ENCODE data around the gene METAP2. TPM values are rescaled to one million over a fixed set of nuclear protein-coding genes. Genes with fewer than 3 reads are reported as not detected.

The METAP2 gene
- 60.7 and 107 TPM in 2 replicates for total RNA-seq

DNA sequence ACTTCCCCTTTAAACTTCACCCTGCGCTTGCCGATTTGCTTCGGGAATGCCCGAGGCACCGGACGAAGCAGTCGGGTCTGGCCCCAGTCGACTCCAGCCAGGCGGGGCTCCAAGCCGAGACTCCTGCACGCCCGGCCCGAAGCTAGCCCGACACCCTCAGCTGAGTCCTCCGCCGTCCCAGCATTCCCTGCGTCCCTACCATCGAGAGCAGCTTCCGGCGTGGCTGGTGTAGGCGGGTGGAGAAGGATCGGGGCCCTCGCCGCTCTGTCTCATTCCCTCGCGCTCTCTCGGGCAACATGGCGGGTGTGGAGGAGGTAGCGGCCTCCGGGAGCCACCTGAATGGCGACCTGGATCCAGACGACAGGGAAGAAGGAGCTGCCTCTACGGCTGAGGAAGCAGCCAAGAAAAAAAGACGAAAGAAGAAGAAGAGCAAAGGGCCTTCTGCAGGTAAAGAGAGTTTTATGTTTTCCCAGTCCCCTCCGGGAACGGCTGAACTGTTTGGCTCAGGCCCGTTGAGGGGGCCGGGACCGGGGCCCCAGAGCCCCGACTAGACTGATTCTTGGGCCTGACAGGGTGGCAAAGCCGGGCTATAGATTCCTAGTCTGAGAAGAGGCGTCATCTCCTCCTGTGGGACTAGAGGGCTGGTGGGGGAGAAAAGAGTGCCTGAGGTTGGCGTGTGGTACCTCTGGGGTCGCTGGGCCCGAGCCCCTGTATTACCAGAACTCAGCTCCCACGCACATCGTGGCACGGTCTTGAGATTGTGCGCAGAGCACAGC, at the start of gene METAP2:
Gene METAP2, plus strand, starts transcription at position 269 of the 776 bp plus-strand sequence. Its CDS starts 28 bp downstream, at position 297.

DNA sequence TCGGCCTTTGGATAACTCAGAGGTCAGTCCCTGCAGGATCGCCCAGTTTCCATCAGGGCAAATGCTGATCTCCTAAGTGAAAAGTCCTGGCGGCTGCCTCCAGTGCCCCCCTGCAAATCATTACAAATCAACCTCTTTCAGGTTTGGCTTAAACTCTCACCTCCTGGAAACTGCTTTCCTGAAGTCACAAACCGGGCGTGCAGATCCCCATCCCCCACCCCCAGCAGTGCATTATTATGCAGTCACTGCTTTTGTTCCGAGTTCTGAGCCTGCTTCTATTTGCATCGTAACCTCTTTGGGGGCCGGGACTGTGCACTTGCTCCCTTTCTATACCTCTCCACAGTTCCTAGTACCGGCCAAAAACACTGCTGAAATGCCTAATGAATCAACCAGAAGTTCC, 77.4 kb downstream of the METAP2 start, which contains the start of gene USP44:
Gene USP44, minus strand, starts transcription at position 172 of the 400 bp plus-strand sequence. CDS start 17,220 bp downstream, outside the sequence.

Other genes starting within 250 kb of the METAP2 start
- 0.50 and 1.0 TPM in 2 replicates for gene USP44, start 77.3 kb downstream of the METAP2 start, total RNA-seq